ENCODE results near the gene ZMYND15. TPM values are rescaled to one million over a fixed set of nuclear protein-coding genes. Genes with fewer than 3 reads are reported as not detected.

Gene ZMYND15
- total RNA-seq, 1 donor from 2014 or later: 0.22 TPM

GRCh38 chr17:4747847-4748246 is 8.2 kb downstream of the ZMYND15 start:
- Mint-ChIP-seq H3K9me3 (ENCODE audit: low read depth) (no peaks in the 10 kb centered on the region), H3K36me3 (ENCODE audit: insufficient read depth) (no peaks in the 10 kb centered on the region), H3K27ac (no peak overlapping the region), H3K4me1 (ENCODE audit: low read depth) (peaks cover 3% of the 10 kb centered on the region), H3K4me3 (ENCODE audit: low read depth) (no peak overlapping the region), H3K27me3 (peaks cover 60% of the 10 kb centered on the region)
- TF ChIP-seq CTCF (IDR thresholded peaks at IDR 0.05; ENCODE audit: unreplicated experiment): no peak
- no peak for DNase-seq (ENCODE audit: low spot score, unreplicated experiment)

- peaks cover 3% of the 10 kb centered on the region for H3K4me1 Mint-ChIP-seq (ENCODE audit: low read depth)
- no peak overlapping the region for H3K4me3 Mint-ChIP-seq (ENCODE audit: low read depth)
- peaks cover 54% of the 10 kb centered on the region for H3K27me3 Mint-ChIP-seq
- no peak overlapping the region for H3K27ac Mint-ChIP-seq
- TF ChIP-seq CTCF (IDR thresholded peaks at IDR 0.05; ENCODE audit: unreplicated experiment): no peak
- no peaks in the 10 kb centered on the region for H3K36me3 Mint-ChIP-seq (ENCODE audit: insufficient read depth)
- DNase-seq (ENCODE audit: low spot score, unreplicated experiment): no peak
- no peaks in the 10 kb centered on the region for H3K9me3 Mint-ChIP-seq (ENCODE audit: low read depth)
These were observed 9.1 kb downstream of the ZMYND15 start for GRCh38 chr17:4748686-4749085.

DNA sequence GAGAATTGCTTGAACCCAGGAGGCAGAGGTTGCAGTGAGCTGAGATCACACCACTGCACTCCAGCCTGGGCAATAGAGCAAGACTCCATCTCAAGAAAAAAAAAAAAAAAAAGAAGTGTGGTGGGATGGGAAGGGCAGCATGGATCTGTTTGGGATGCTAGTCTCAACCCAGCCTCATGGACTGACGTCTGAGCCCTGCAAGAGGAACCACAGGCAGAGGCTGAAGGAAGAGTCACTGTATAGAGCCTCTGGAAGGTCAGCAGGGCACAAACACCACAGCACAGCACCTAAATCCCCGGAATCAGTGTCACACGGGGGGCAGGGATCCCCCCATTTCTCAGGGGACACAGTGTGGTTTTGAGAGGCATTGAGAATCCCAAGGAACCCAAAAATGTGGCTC is 11.0 kb downstream of the ZMYND15 start:
- Mint-ChIP-seq H3K4me1 (ENCODE audit: low read depth) (peaks cover 1% of the 10 kb centered on the region), H3K36me3 (ENCODE audit: insufficient read depth) (no peaks in the 10 kb centered on the region), H3K27ac (no peak overlapping the region), H3K9me3 (ENCODE audit: low read depth) (no peaks in the 10 kb centered on the region), H3K27me3 (peaks cover 51% of the 10 kb centered on the region), H3K4me3 (ENCODE audit: low read depth) (no peak overlapping the region)
- no peak for TF ChIP-seq CTCF (IDR thresholded peaks at IDR 0.05; ENCODE audit: unreplicated experiment)
- no peak for DNase-seq (ENCODE audit: low spot score, unreplicated experiment)

GRCh38 chr17:4751932-4752331 is 12.3 kb downstream of the ZMYND15 start:
- Mint-ChIP-seq H3K27ac (no peak overlapping the region), H3K4me3 (ENCODE audit: low read depth) (no peak overlapping the region), H3K4me1 (ENCODE audit: low read depth) (no peaks in the 10 kb centered on the region), H3K36me3 (ENCODE audit: insufficient read depth) (no peaks in the 10 kb centered on the region), H3K27me3 (peaks cover 41% of the 10 kb centered on the region), H3K9me3 (ENCODE audit: low read depth) (no peaks in the 10 kb centered on the region)
- DNase-seq (ENCODE audit: low spot score, unreplicated experiment): no peak
- TF ChIP-seq CTCF (IDR thresholded peaks at IDR 0.05; ENCODE audit: unreplicated experiment): no peak

DNA sequence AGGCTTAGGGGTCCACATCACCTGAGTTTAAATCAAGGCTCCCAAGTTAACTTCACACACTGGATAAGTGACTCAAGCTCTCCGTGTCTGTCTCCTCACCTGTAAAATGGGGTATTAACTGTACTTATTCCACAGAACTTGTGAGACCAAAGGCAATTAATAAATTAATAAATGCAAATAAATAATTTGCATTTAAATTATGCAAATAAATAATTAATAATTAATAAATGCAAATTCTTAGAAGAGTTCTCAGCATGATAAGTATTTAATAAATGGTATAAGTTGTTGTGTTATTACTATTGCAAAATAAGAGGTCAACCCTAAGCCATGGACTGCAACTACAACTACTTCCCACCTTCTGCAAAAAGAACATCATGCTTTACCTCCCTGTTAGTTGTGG is 13.8 kb downstream of the ZMYND15 start:
- no peak overlapping the region for H3K4me3 Mint-ChIP-seq (ENCODE audit: low read depth)
- peaks cover 5% of the 10 kb centered on the region for H3K4me1 Mint-ChIP-seq (ENCODE audit: low read depth)
- H3K9me3 Mint-ChIP-seq (ENCODE audit: low read depth): no peaks in the 10 kb centered on the region
- no peak overlapping the region for H3K27ac Mint-ChIP-seq
- no peak for TF ChIP-seq CTCF (IDR thresholded peaks at IDR 0.05; ENCODE audit: unreplicated experiment)
- H3K27me3 Mint-ChIP-seq: peaks cover 38% of the 10 kb centered on the region
- no peaks in the 10 kb centered on the region for H3K36me3 Mint-ChIP-seq (ENCODE audit: insufficient read depth)
- no peak for DNase-seq (ENCODE audit: low spot score, unreplicated experiment)

Data from progenitor cell of endocrine pancreas (in vitro differentiated cells).